Measurements from ENCODE around the gene COMTD1. TPM values are rescaled to one million over a fixed set of nuclear protein-coding genes. Genes with fewer than 3 reads are reported as not detected.

The COMTD1 gene
- total and polyA plus RNA-seq, 10 of the 15 experiments (the other 5 are each of a cell fraction or from before 2014, with no cell fraction given): 0.39 to 64.3 (median 26.0) TPM

GRCh38 chr10:75210282-75211006 is 25.3 kb downstream of the COMTD1 start, which contains the start of gene VDAC2 (continued):
- no peak for TF ChIP-seq NFXL1 (IDR thresholded peaks at IDR 0.05; ENCODE audit: borderline replicate concordance)
- peak; percentile 86 for TF ChIP-seq NR2F1 (conservative IDR thresholded peaks at IDR 0.05)
- TF ChIP-seq RB1 (IDR thresholded peaks at IDR 0.05; ENCODE audit: borderline replicate concordance): peak; percentile 97; the same call in 1 of the 2 replicates
- TF ChIP-seq ZBTB33 (IDR thresholded peaks at IDR 0.05): peak; percentile 96
- no peak for TF ChIP-seq ATF7 (IDR thresholded peaks at IDR 0.05; ENCODE audit: low read depth)
- TF ChIP-seq RAD51 (IDR thresholded peaks at IDR 0.05): no peak
- peak; percentile 69 for TF ChIP-seq SP1 (IDR thresholded peaks at IDR 0.05; ENCODE audit: low read depth, low read length)
- TF ChIP-seq RELA (IDR thresholded peaks at IDR 0.05; ENCODE audit: borderline replicate concordance, partially characterized antibody): peak; percentile 97
- no peak for TF ChIP-seq RAD21 (IDR thresholded peaks at IDR 0.05; ENCODE audit: insufficient read depth, low read depth, low read length)
- peak; percentile 78; the same call in 1 of the 2 replicates for TF ChIP-seq TAF1 (IDR thresholded peaks at IDR 0.05; ENCODE audit: borderline replicate concordance, low read depth, low read length)
- peak; percentile 46 for TF ChIP-seq PKNOX1 (IDR thresholded peaks at IDR 0.05)
- TF ChIP-seq ZNF687 (IDR thresholded peaks at IDR 0.05): no peak; the same call in 1 of the 2 replicates
- TF ChIP-seq FOXK2 (IDR thresholded peaks at IDR 0.05): no peak
- no peak for TF ChIP-seq NFIC (IDR thresholded peaks at IDR 0.05; ENCODE audit: low read depth, low read length)
- peak; percentile 86 for TF ChIP-seq SMARCA5 (IDR thresholded peaks at IDR 0.05)
- TF ChIP-seq RELB (IDR thresholded peaks at IDR 0.05; ENCODE audit: low read depth): peak; percentile 90
- TF ChIP-seq SPI1 (IDR thresholded peaks at IDR 0.05; ENCODE audit: borderline replicate concordance, insufficient read depth, low read depth, low read length): no peak
- no peak for TF ChIP-seq CEBPB (IDR thresholded peaks at IDR 0.05; ENCODE audit: borderline replicate concordance in 1 of 2, low read depth in 2 of 2, low read length in 2 of 2)
- peak; percentile 23 to 31; a peak in 1 of 4 replicates for TF ChIP-seq EP300 (IDR thresholded peaks at IDR 0.05; ENCODE audit: borderline replicate concordance in 1 of 2, control insufficient read depth in 1 of 2, low read depth in 2 of 2, low read length in 2 of 2)

All from GM12878 (cell line).